Daoy (cell line): Measurements from ENCODE around the gene WNT3A. TPM values are rescaled to one million over a fixed set of nuclear protein-coding genes. Genes with fewer than 3 reads are reported as not detected.

Source experiments
- DNase-seq: peaks from one replicate; pipeline ENCODE4 v3.0.0-alpha.2; 2015; ENCODE audit warnings: low read depth
- total RNA-seq: library from RNA; depleted of rRNA; stranded (reverse); fragments of >200 nt; shearing (Covaris generic); gene quantifications from 2 replicates; pipeline ENCODE4 v1.2.3, GENCODE V29; 2014

Gene WNT3A
- total RNA-seq, 1 experiment from 2014 or later, result not detected

- DNase-seq, result peak; percentile 67
Observed at GRCh38 chr1:227999056-227999930, 7.5 kb upstream of the WNT3A start.

- DNase-seq, result no peak
Observed at GRCh38 chr1:228000416-228000815, 6.4 kb upstream of the WNT3A start.

GRCh38 chr1:228000836-228001563 is 5.8 kb upstream of the WNT3A start:
- no peak for DNase-seq

- DNase-seq, result no peak
Observed at GRCh38 chr1:228001738-228002535, 4.9 kb upstream of the WNT3A start.

- no peak for DNase-seq
Observed at GRCh38 chr1:228002792-228003191, 4.0 kb upstream of the WNT3A start.

GRCh38 chr1:228003461-228004330 is 3.1 kb upstream of the WNT3A start:
- no peak for DNase-seq

- DNase-seq, result peak; percentile 41
Observed at GRCh38 chr1:228004331-228004855, 2.4 kb upstream of the WNT3A start.

GRCh38 chr1:228004856-228005462 is 1.8 kb upstream of the WNT3A start:
- DNase-seq, result no peak

- DNase-seq, result no peak
Observed at GRCh38 chr1:228005511-228006033, 1.2 kb upstream of the WNT3A start.

- no peak for DNase-seq
Observed at GRCh38 chr1:228006034-228006785, 588 bp upstream of the WNT3A start.

GRCh38 chr1:228007049-228007800 is 427 bp downstream of the WNT3A start:
- no peak for DNase-seq

- DNase-seq, result no peak
Observed at GRCh38 chr1:228007801-228008341, 1.1 kb downstream of the WNT3A start.

GRCh38 chr1:228008391-228009115 is 1.8 kb downstream of the WNT3A start:
- DNase-seq, result no peak

GRCh38 chr1:228009116-228009827 is 2.5 kb downstream of the WNT3A start:
- no peak for DNase-seq

- DNase-seq, result no peak
Observed at GRCh38 chr1:228009828-228010775, 3.3 kb downstream of the WNT3A start.

GRCh38 chr1:228010921-228011320 is 4.1 kb downstream of the WNT3A start:
- DNase-seq, result no peak
